H1 (cell line): ENCODE data around the gene ADCK2. TPM values are rescaled to one million over a fixed set of nuclear protein-coding genes. Genes with fewer than 3 reads are reported as not detected.

Source experiments
- EZH2 ChIP-seq: fragments of 200-600 bp; sonication (generic); IDR thresholded peaks from 2 replicates; pipeline ENCODE4 v1.7.1; 2012; ENCODE audit warnings: low read depth, mild to moderate bottlenecking, moderate library complexity, low read length, inconsistent platforms; ENCODE audit not compliant: severe bottlenecking
- RAD21 ChIP-seq, 2 experiments: IDR thresholded peaks in 1 of 2; conservative IDR thresholded peaks in 1 of 2; 2 replicates each; pipeline ENCODE4 v1.6.1; 2011; ENCODE audit warnings: low read depth in 2 of 2, low read length in 2 of 2, improper control_type of control experiment in 1 of 2, inconsistent platforms in 1 of 2, mild to moderate bottlenecking in 1 of 2, moderate library complexity in 1 of 2
- RNF2 ChIP-seq: fragments of 200-900, 300-1000 bp; sonication (generic); IDR thresholded peaks from 2 replicates; pipeline ENCODE4 v1.7.1; 2016; ENCODE audit warnings: borderline replicate concordance, low read depth, mild to moderate bottlenecking, antibody characterized with exemption, low read length; ENCODE audit not compliant: poor library complexity, severe bottlenecking; ENCODE audit errors: missing control alignments
- polyA plus RNA-seq, 7 experiments: library from polyadenylated mRNA; depleted of rRNA in 3 of 7; stranded (reverse) in 5 of 7; unstranded in 2 of 7; fragments of >200 nt in 5 of 7; fragments of 200-250 nt in 2 of 7; gene quantifications; 1 replicate in 5 of 7; 2 replicates in 1 of 7; 4 replicates in 1 of 7; pipeline versions ENCODE4 v1.2.1 to v1.2.3, GENCODE V29; 2011 to 2013; ENCODE audit warnings: missing spikeins in 2 of 7, mixed read lengths in 2 of 7
- total RNA-seq: library from RNA; stranded (reverse); fragmentation: NEBNext Ultra II Directional; extraction: Animal tissue kit (Norgen Biotek cat#: 25700); gene quantifications from 2 replicates; pipeline ENCODE4 v1.2.1, GENCODE V29; 2021

The ADCK2 gene
- total and polyA plus RNA-seq, 2 of the 8 experiments (the other 6 are each of a cell fraction or from before 2014, with no cell fraction given): 6.9 to 11.7 TPM

- TF ChIP-seq RAD21 (IDR thresholded peaks at IDR 0.05 in 1 of 2, conservative IDR thresholded peaks at IDR 0.05 in 1 of 2; ENCODE audit: low read depth in 2 of 2, low read length in 2 of 2): peak; percentile 99
- no peak for TF ChIP-seq RNF2
- no peak for TF ChIP-seq EZH2
Observed at GRCh38 chr7:140653319-140654108, 19.2 kb upstream of the ADCK2 start (continued).
